ENCODE results near the gene GHRHR.
A peak's percentile ranks its signal among the peaks of the same experiment; 100 is the strongest.

DNA sequence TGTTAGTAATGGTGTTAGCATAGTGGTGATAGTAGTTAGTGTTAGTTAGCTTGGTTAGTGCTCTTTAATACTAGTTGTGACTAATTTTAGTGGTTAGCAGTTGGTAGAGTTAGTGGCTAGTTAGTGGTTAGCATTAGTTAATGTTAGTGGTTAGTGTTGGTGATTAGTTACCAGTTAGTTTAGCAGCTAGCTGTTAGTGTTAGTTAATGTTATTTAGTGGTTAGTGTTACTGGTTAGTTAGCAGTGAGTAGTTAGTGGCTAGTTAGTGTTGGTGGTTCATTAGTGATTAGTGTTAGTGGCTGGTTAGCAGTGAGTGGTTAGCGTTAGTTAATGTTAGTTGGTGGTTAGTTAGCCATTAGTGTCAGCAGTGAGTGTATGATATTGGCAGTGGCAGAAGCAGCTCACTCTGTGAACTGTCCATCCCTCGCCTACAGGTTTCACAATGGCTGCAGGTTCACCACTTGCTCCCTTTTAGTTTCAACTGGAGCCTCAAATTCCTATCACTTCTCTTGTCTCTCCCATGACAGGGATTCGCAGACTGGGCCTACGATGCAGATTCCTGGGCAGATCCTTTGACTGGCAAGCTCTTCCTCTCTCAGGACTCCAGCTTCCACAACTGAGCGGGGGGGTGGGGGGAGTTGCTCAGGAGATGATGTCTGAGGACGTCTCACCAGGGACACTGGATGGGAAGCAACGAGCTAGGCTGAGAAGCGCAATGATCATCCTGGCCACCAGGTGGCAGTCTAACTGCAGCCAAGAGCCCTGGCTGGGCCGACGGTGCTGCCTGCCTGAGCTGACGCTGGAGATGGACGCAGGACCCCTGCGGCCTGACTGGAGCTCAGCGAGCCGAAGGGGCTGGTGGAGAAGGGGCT lies 19.5 kb downstream of the GHRHR start:
- TF ChIP-seq POLR2A (IDR thresholded peaks at IDR 0.05) (no peak), POLR2AphosphoS5 (IDR thresholded peaks at IDR 0.05) (no peak), EP300 (IDR thresholded peaks at IDR 0.05) (no peak)
- TF ChIP-seq, protein P1, sequence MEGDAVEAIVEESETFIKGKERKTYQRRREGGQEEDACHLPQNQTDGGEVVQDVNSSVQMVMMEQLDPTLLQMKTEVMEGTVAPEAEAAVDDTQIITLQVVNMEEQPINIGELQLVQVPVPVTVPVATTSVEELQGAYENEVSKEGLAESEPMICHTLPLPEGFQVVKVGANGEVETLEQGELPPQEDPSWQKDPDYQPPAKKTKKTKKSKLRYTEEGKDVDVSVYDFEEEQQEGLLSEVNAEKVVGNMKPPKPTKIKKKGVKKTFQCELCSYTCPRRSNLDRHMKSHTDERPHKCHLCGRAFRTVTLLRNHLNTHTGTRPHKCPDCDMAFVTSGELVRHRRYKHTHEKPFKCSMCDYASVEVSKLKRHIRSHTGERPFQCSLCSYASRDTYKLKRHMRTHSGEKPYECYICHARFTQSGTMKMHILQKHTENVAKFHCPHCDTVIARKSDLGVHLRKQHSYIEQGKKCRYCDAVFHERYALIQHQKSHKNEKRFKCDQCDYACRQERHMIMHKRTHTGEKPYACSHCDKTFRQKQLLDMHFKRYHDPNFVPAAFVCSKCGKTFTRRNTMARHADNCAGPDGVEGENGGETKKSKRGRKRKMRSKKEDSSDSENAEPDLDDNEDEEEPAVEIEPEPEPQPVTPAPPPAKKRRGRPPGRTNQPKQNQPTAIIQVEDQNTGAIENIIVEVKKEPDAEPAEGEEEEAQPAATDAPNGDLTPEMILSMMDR (IDR thresholded peaks at IDR 0.05), result peak; percentile 88 to 96 (median 94)
